ENCODE data around the gene STEAP1B. TPM values are rescaled to one million over a fixed set of nuclear protein-coding genes. Genes with fewer than 3 reads are reported as not detected.

STEAP1B gene
- total RNA-seq, 1 donor from 2014 or later = 1.3 TPM

DNA sequence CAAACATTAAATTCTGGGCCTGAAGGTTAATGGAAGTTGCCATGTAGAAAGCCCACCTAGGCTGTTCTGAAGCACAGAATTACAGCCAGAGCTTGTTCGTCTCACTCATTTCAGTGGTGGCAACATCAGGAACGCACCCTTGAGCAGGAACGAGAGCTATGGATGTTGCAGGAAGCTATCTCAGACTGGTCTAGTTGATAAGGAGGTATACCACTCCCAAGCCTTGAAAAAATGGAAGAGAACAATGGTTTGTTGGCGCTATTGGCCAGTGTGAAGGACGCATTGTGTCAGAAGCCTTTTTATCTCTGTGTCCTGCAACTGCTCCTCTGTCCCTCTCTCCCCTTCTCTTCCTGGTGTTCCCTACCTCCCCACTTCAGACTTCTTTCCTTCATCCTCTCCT is 82.1 kb downstream of the STEAP1B start:
- FAIRE-seq (no peak), DNase-seq (ENCODE audit: low read depth) (no peak)
- no peaks in the 10 kb centered on the region for H3K27me3 ChIP-seq (ENCODE audit: insufficient read depth, low read length)
- no peak overlapping the region for H3K9ac ChIP-seq (ENCODE audit: low read length)
- Mint-ChIP-seq H3K27ac (ENCODE audit: unreplicated experiment) (no peak overlapping the region), H3K4me3 (ENCODE audit: unreplicated experiment) (no peak overlapping the region), H3K9me3 (ENCODE audit: unreplicated experiment) (no peaks in the 10 kb centered on the region), H3K4me1 (ENCODE audit: low read depth, unreplicated experiment) (no peaks in the 10 kb centered on the region), H3K27me3 (ENCODE audit: low read depth, unreplicated experiment) (peaks cover 8% of the 10 kb centered on the region), H3K36me3 (ENCODE audit: low read depth, unreplicated experiment) (no peaks in the 10 kb centered on the region)
- H3K4me1 ChIP-seq (ENCODE audit: insufficient read depth, low read length) = no peaks in the 10 kb centered on the region
- no peak overlapping the region for H3K4me2 ChIP-seq (ENCODE audit: low read length)
- no peak for TF ChIP-seq EZH2 (IDR thresholded peaks at IDR 0.05; ENCODE audit: insufficient read depth, low read length)
- H4K20me1 ChIP-seq (ENCODE audit: insufficient read depth, low read length) = no peaks in the 10 kb centered on the region
- no peaks in the 10 kb centered on the region for H3K9me3 ChIP-seq (ENCODE audit: insufficient read depth, low read depth, low read length)
- no peaks in the 10 kb centered on the region for H3K36me3 ChIP-seq (ENCODE audit: insufficient read depth, low read length)
- no peaks in the 10 kb centered on the region for H3K79me2 ChIP-seq (ENCODE audit: insufficient read depth, low read length)
- no peak overlapping the region for H3K4me3 ChIP-seq (ENCODE audit: insufficient read depth, low read depth, low read length)
- no peak overlapping the region for H2AFZ ChIP-seq (ENCODE audit: low read depth, low read length)
- H3K27ac ChIP-seq (ENCODE audit: low read depth, low read length) = no peak overlapping the region

DNA sequence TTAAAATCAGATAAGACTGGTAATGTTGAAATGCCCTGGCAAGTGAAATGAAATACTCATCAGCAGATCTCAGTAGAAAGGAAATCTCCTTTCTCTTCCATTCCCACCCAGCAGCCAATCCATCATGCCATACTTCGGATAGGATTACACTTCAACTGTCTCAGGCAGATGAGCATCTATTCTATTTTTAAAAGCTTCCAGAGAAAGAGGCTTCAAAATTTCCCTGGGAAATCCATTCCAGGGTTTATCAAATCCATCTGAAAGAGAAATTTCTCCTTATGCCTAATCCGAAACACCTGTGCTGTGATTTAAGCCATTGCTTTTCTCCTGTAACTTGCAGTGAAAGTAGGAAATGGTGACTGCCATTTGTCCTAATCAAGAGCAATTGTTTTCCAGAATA is 82.6 kb downstream of the STEAP1B start:
- H3K27ac ChIP-seq (ENCODE audit: low read depth, low read length) = no peak overlapping the region
- Mint-ChIP-seq H3K4me3 (ENCODE audit: unreplicated experiment) (no peak overlapping the region), H3K27me3 (ENCODE audit: low read depth, unreplicated experiment) (peaks cover 8% of the 10 kb centered on the region), H3K9me3 (ENCODE audit: unreplicated experiment) (no peaks in the 10 kb centered on the region), H3K4me1 (ENCODE audit: low read depth, unreplicated experiment) (no peaks in the 10 kb centered on the region), H3K36me3 (ENCODE audit: low read depth, unreplicated experiment) (no peaks in the 10 kb centered on the region), H3K27ac (ENCODE audit: unreplicated experiment) (no peak overlapping the region)
- TF ChIP-seq EZH2 (IDR thresholded peaks at IDR 0.05; ENCODE audit: insufficient read depth, low read length) = no peak
- TF ChIP-seq, protein P1, sequence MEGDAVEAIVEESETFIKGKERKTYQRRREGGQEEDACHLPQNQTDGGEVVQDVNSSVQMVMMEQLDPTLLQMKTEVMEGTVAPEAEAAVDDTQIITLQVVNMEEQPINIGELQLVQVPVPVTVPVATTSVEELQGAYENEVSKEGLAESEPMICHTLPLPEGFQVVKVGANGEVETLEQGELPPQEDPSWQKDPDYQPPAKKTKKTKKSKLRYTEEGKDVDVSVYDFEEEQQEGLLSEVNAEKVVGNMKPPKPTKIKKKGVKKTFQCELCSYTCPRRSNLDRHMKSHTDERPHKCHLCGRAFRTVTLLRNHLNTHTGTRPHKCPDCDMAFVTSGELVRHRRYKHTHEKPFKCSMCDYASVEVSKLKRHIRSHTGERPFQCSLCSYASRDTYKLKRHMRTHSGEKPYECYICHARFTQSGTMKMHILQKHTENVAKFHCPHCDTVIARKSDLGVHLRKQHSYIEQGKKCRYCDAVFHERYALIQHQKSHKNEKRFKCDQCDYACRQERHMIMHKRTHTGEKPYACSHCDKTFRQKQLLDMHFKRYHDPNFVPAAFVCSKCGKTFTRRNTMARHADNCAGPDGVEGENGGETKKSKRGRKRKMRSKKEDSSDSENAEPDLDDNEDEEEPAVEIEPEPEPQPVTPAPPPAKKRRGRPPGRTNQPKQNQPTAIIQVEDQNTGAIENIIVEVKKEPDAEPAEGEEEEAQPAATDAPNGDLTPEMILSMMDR (IDR thresholded peaks at IDR 0.05; ENCODE audit: insufficient read depth, low read depth, low read length) = no peak
- no peaks in the 10 kb centered on the region for H3K4me1 ChIP-seq (ENCODE audit: insufficient read depth, low read length)
- no peak overlapping the region for H2AFZ ChIP-seq (ENCODE audit: low read depth, low read length)
- no peaks in the 10 kb centered on the region for H3K27me3 ChIP-seq (ENCODE audit: insufficient read depth, low read length)
- no peak overlapping the region for H3K4me3 ChIP-seq (ENCODE audit: insufficient read depth, low read depth, low read length)
- no peak overlapping the region for H3K9ac ChIP-seq (ENCODE audit: low read length)
- no peak overlapping the region for H3K4me2 ChIP-seq (ENCODE audit: low read length)
- FAIRE-seq = no peak
- no peaks in the 10 kb centered on the region for H4K20me1 ChIP-seq (ENCODE audit: insufficient read depth, low read length)
- no peaks in the 10 kb centered on the region for H3K79me2 ChIP-seq (ENCODE audit: insufficient read depth, low read length)
- DNase-seq (ENCODE audit: low read depth) = no peak
- H3K9me3 ChIP-seq (ENCODE audit: insufficient read depth, low read depth, low read length) = no peaks in the 10 kb centered on the region
- H3K36me3 ChIP-seq (ENCODE audit: insufficient read depth, low read length) = no peaks in the 10 kb centered on the region

DNA sequence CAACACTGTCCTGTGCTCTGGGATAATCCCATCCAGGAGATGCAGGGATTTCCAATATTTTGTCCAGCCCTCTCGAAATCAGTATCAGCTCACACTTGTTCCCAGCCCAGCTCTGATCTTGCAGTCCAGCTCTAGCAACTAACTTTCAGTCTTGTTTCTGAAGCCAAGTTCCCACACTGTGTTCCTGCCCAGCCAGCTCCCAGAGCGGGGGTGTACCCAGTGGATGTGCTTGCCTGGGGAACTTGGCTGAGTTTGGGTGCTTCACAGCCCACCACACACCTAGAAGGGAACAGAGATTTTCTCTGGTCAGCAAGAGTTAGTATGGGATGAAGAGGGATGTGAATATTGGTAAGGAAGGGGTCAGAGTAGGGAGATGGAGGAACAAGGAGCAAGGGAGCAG is 85.6 kb downstream of the STEAP1B start:
- TF ChIP-seq EZH2 (IDR thresholded peaks at IDR 0.05; ENCODE audit: insufficient read depth, low read length) = no peak
- TF ChIP-seq, protein P1 (IDR thresholded peaks at IDR 0.05; ENCODE audit: insufficient read depth, low read depth, low read length) = no peak
- Mint-ChIP-seq H3K27ac (ENCODE audit: unreplicated experiment) (no peak overlapping the region), H3K4me3 (ENCODE audit: unreplicated experiment) (no peak overlapping the region), H3K4me1 (ENCODE audit: low read depth, unreplicated experiment) (no peaks in the 10 kb centered on the region), H3K9me3 (ENCODE audit: unreplicated experiment) (no peaks in the 10 kb centered on the region), H3K36me3 (ENCODE audit: low read depth, unreplicated experiment) (no peaks in the 10 kb centered on the region), H3K27me3 (ENCODE audit: low read depth, unreplicated experiment) (peaks cover 9% of the 10 kb centered on the region)
- no peak overlapping the region for H2AFZ ChIP-seq (ENCODE audit: low read depth, low read length)
- H3K4me3 ChIP-seq (ENCODE audit: insufficient read depth, low read depth, low read length) = no peak overlapping the region
- no peaks in the 10 kb centered on the region for H4K20me1 ChIP-seq (ENCODE audit: insufficient read depth, low read length)
- H3K9me3 ChIP-seq (ENCODE audit: insufficient read depth, low read depth, low read length) = no peaks in the 10 kb centered on the region
- no peak for DNase-seq (ENCODE audit: low read depth)
- no peak for FAIRE-seq
- H3K27ac ChIP-seq (ENCODE audit: low read depth, low read length) = no peak overlapping the region
- H3K4me1 ChIP-seq (ENCODE audit: insufficient read depth, low read length) = no peaks in the 10 kb centered on the region
- H3K27me3 ChIP-seq (ENCODE audit: insufficient read depth, low read length) = no peaks in the 10 kb centered on the region
- no peak overlapping the region for H3K4me2 ChIP-seq (ENCODE audit: low read length)
- no peak overlapping the region for H3K9ac ChIP-seq (ENCODE audit: low read length)
- no peaks in the 10 kb centered on the region for H3K79me2 ChIP-seq (ENCODE audit: insufficient read depth, low read length)
- no peaks in the 10 kb centered on the region for H3K36me3 ChIP-seq (ENCODE audit: insufficient read depth, low read length)

All from astrocyte (in vitro differentiated cells and primary cell).